Pancreas (tissue), 10 donors: ENCODE results near the gene VILL. TPM values are rescaled to one million over a fixed set of nuclear protein-coding genes. Genes with fewer than 3 reads are reported as not detected.

Source experiments
- ATAC-seq, 4 donors: fragments of 200-7000 bp; cut with Tn5 transposase; one replicate each; pipeline versions ENCODE4 v1.8.0 to v1.9.1; 2020; ENCODE audit warnings: mild to moderate bottlenecking in 4 of 4, moderate library complexity in 4 of 4
- DNase-seq, 6 donors: peaks; one replicate each; pipeline ENCODE4 v3.0.0-alpha.2; 2020
- FAIRE-seq: peaks from 2 replicates; lab custom pipeline; 2012; peaks lifted over from hg19 to GRCh38; lab: Jason Lieb, UNC
- H3K27ac ChIP-seq, 4 donors: fragments of 200-600 bp; sonication (generic); 1 replicate in 3 of 4; 2 replicates in 1 of 4; pipeline versions ENCODE4 v1.5.0 to v1.8.0; 2020
- H3K27me3 ChIP-seq, 4 donors: fragments of 200-600 bp; one replicate each; pipeline ENCODE4 v1.8.0; 2021
- H3K36me3 ChIP-seq, 3 donors: fragments of 200-600 bp; sonication (generic) in 1 of 3; one replicate each; pipeline versions ENCODE4 v1.5.0 to v1.8.0; 2020 to 2021
- H3K4me1 ChIP-seq, 3 donors: fragments of 200-600 bp; one replicate each; pipeline ENCODE4 v1.8.0; 2021
- H3K4me3 ChIP-seq, 4 donors: fragments of 200-600 bp; sonication (generic) in 2 of 4; one replicate each; pipeline versions ENCODE4 v1.5.0 to v1.8.0; 2020 to 2021
- H3K9me3 ChIP-seq, 4 donors: fragments of 200-600 bp; one replicate each; pipeline ENCODE4 v1.8.0; 2021
- WGBS, 2 donors: extraction: QIAGEN DNeasy Blood & Tissue Kit; methylation state at CpG; one replicate each; pipeline ENCODE4 v1.1.7; 2013; 5-methylcytosine and 5-hydroxymethylcytosine counted together
- intact Hi-C, 3 donors: fragments of 100-400 bp; cut with DNase I; formaldehyde crosslinking; loops; one replicate each; pipeline versions ENCODE4 v1.11.1 to v1.14.2; 2022
- polyA plus RNA-seq, 2 donors: library from polyadenylated mRNA; stranded (reverse); fragments of 200-250 nt; gene quantifications; one replicate each; pipeline ENCODE4 v1.2.3, GENCODE V29; 2013
- total RNA-seq, 6 donors: library from RNA; stranded (reverse); fragmentation: NEBNext Ultra II Directional in 4 of 6; extraction: Animal tissue kit (Norgen Biotek cat#: 25700) in 4 of 6; gene quantifications; one replicate each; pipeline versions ENCODE4 v1.2.1 to v1.2.4, GENCODE V29; 2021 to 2023
- TF ChIP-seq, protein P1 (sequence below), 4 donors: fragments of 200-600 bp; sonication (generic) in 3 of 4; IDR thresholded peaks; one replicate each; pipeline versions ENCODE4 v1.5.0 to v1.8.0; 2021; ENCODE audit warnings: antibody characterized with exemption in 4 of 4
- donor health status: healthy with polysubstance abuse.
- donor health status: DM: no; HTN: no; CAD: no; lungs with moderate emphysema.
- donor health status: DM: no; HTN: no; CAD: no.
- donor health status: control.
- donor health status: control.
- donor health status: Bipolar disorder and iron deficiency.
- donor health status: DM: yes; HTN: yes; CAD: no.
- donor health status: DM: no; HTN: no; CAD: no.
- donor health status: DM: no; HTN: no; CAD: no.
- donor health status: DM: yes; HTN: yes; CAD: no.

Gene VILL
- total and polyA plus RNA-seq, 8 donors: 1.2 to 7.0 (median 3.8) TPM

DNA sequence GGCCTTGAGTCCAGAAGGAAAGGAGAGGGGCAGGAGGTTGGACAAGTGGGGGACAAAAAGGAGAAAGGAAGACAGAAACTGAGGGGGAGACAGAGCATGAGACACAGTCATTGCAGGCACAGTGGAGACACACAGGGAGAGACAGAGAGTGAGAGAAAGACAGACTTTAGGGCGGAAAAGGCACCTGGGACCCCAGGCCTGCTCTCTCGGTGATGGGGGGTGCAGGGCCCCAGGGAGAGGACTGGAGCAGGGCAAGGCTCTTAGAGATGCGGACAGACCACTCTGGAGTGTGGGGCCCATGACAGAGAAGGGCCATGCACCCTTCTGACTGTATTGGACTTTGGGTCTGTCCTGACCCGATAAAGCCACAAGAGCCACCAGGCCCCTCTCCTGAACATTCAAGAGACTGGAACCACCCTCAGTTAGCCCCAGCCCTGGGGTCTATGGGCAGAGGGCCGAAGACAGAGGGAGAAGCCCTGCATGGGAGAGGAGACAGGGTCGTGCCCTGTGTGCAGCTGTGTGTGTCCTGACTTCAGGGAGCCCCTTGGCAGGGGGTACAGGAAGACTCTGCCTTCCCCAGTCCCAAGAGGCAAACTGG is 26.4 kb downstream of the VILL start:
- no peak overlapping the region for H3K27ac ChIP-seq
- peaks cover 0 to 10% (median 0%) of the 10 kb centered on the region in 3 donors for H3K36me3 ChIP-seq
- H3K4me3 ChIP-seq: no peak overlapping the region
- DNase-seq (peak in 1 of 6 donors; percentile 45), ATAC-seq (no peak), FAIRE-seq (no peak)
- H3K27me3 ChIP-seq: no peaks in the 10 kb centered on the region
- no peaks in the 10 kb centered on the region for H3K9me3 ChIP-seq
- intact Hi-C loops: no loop called here
- WGBS, 2 donors: 80 to 82% methylated on average over 6 of the region's 6 CpGs
- TF ChIP-seq, protein P1, sequence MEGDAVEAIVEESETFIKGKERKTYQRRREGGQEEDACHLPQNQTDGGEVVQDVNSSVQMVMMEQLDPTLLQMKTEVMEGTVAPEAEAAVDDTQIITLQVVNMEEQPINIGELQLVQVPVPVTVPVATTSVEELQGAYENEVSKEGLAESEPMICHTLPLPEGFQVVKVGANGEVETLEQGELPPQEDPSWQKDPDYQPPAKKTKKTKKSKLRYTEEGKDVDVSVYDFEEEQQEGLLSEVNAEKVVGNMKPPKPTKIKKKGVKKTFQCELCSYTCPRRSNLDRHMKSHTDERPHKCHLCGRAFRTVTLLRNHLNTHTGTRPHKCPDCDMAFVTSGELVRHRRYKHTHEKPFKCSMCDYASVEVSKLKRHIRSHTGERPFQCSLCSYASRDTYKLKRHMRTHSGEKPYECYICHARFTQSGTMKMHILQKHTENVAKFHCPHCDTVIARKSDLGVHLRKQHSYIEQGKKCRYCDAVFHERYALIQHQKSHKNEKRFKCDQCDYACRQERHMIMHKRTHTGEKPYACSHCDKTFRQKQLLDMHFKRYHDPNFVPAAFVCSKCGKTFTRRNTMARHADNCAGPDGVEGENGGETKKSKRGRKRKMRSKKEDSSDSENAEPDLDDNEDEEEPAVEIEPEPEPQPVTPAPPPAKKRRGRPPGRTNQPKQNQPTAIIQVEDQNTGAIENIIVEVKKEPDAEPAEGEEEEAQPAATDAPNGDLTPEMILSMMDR (IDR thresholded peaks at IDR 0.05): no peak
- peaks cover 0 to 8% (median 0%) of the 10 kb centered on the region in 3 donors for H3K4me1 ChIP-seq

DNA sequence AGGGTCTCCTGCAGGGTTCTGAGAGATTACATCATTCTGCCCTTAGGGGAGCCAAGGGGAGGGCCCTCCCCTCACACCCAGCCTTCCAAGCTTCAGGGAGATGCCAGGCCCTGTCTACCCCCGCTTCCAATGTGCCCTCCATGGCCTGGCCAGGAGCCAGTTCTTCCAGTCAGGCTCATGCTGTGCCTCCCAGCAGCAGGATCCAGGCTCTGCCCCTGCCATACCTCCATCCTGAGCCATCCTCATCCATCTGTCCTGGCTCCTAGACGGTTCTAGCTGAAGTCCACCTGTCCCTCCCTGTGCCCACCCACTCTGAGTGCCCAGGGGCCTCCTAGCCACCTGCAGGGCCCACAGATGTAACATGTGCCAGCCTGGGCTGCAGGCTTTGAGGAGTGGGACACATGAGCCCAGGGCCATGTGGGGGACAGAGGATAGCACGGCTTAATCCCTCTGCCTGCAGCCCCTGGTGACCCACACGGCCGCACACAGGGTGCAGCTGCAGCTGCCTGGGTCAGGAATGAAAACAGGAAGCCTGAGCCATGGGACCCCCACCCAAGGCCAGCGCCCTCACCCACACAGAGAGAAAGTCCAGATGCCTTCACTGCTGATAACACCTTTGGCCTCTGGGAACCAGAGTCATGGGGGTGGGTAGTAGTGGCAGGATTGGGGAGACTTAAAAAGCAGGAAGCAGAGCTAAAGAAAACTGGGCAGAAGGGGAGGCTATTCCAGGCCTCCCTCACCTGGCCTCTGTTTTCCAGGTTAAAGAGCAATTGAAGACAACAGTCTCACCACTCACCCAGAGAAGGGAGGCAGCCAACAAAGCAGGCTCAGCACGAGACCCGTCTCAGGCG is 27.1 kb downstream of the VILL start:
- FAIRE-seq (no peak), ATAC-seq (no peak), DNase-seq (no peak)
- Histone ChIP-seq H3K4me1 (peaks cover 0 to 8% (median 0%) of the 10 kb centered on the region in 3 donors), H3K4me3 (no peak overlapping the region), H3K27me3 (no peaks in the 10 kb centered on the region), H3K27ac (no peak overlapping the region), H3K9me3 (no peaks in the 10 kb centered on the region), H3K36me3 (peaks cover 0 to 10% (median 0%) of the 10 kb centered on the region in 3 donors)
- 91 to 93% methylated on average over 9 of the region's 9 CpGs for WGBS, 2 donors
- TF ChIP-seq, protein P1 (IDR thresholded peaks at IDR 0.05): no peak
- intact Hi-C loops: no loop called here

DNA sequence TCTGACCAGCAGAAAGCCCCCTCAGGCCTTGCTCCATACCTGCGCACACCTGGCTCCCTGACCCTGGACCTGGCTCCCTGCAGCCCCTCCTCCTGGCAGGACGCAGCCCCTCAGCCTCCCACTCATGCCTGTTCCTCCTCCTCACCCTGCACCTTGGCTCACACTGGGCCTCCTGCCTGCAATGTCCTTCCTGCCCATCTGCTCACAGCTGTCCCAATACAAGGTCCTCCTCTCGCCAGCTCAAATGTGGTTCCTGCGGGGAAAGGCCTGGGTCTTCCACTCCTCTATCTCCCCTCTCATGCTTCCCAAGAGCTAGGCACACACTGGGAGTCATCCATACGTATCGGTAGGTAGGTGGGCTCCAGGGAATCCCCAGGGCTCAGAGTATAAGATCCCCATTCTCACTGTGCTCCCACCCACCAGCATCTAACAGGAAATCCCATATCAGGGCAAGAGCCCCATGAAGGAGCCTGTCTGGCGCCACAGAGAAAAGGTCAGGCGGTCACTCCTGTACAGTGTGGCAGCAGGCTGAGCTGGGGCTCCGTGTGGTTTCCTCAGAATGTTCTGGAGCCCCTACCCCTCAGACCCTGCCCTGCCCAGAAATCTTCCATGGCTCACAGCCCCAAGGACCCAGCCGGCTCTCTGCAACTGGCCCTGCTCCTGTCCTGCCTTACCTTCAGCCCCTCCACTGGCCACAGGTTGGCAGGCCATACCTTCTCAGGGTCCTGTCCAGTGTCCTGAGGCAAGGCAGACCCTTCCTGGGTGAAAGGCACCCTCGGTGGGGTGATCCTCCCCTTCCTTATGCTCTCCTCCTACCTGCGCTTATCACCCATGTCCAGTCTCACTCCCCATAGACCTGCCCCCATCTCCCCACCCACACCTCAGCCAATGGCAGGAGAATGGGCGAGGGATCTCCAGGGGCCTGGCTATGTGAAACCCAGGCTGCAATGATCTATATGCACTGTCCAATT is 28.0 kb downstream of the VILL start:
- TF ChIP-seq, protein P1 (IDR thresholded peaks at IDR 0.05): no peak
- 91 to 92% methylated on average over 13 of the region's 13 CpGs for WGBS, 2 donors
- Histone ChIP-seq H3K4me1 (peaks cover 0 to 8% (median 0%) of the 10 kb centered on the region in 3 donors), H3K9me3 (no peaks in the 10 kb centered on the region), H3K4me3 (no peak overlapping the region), H3K27me3 (no peaks in the 10 kb centered on the region), H3K36me3 (peaks cover 0 to 10% (median 0%) of the 10 kb centered on the region in 3 donors), H3K27ac (no peak overlapping the region)
- ATAC-seq (no peak), DNase-seq (no peak), FAIRE-seq (no peak)
- intact Hi-C loops: no loop called here

DNA sequence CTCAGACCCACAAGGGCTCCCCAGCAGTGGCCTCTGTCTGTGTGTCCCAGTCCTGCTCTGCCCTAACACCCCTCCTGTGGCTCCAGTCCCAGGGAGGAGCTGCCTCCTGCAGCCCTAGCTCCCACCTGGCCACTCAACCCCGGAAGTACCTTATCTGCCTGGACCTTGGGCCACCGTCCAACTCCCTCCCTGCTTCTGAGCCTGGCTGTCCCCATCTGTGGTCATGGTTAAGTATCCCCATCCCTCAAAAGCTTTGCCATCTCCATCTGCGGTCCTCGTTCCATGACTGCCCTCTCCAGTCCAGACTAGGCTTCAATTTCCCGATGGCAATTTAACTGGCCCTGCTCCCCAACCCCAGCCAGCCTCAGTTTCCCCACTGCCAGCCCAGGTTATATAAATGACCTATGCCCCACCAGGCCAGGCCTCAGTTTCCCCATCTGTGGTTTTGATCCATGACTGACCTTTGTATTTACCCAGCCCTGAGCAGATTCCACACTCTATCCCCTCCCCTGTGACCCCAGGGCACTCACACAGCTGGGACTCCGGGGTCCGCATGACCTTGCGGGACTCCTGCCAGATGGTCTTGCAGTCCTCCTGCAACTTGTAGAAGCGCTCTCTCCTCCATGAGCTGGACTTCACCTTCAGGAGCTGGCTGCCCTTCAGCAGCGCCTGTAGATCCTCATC is 29.2 kb downstream of the VILL start:
- WGBS, 2 donors: 56 to 66% methylated on average over 10 of the region's 10 CpGs
- Histone ChIP-seq H3K9me3 (no peaks in the 10 kb centered on the region), H3K27ac (peak overlapping the region in 1 of 4 donors; percentile 25), H3K36me3 (peaks cover 0 to 10% (median 0%) of the 10 kb centered on the region in 3 donors), H3K4me1 (peaks cover 0 to 8% (median 0%) of the 10 kb centered on the region in 3 donors), H3K27me3 (no peaks in the 10 kb centered on the region), H3K4me3 (no peak overlapping the region)
- intact Hi-C loops: no loop called here
- peak in 3 of 4 donors; percentile 13 to 43 (median 33) for ATAC-seq
- DNase-seq: peak in 5 of 6 donors; percentile 68 to 84 (median 73)
- FAIRE-seq: no peak
- TF ChIP-seq, protein P1 (IDR thresholded peaks at IDR 0.05): no peak
